ENCODE data around the gene FBXW7.

- TF ChIP-seq, protein P1, sequence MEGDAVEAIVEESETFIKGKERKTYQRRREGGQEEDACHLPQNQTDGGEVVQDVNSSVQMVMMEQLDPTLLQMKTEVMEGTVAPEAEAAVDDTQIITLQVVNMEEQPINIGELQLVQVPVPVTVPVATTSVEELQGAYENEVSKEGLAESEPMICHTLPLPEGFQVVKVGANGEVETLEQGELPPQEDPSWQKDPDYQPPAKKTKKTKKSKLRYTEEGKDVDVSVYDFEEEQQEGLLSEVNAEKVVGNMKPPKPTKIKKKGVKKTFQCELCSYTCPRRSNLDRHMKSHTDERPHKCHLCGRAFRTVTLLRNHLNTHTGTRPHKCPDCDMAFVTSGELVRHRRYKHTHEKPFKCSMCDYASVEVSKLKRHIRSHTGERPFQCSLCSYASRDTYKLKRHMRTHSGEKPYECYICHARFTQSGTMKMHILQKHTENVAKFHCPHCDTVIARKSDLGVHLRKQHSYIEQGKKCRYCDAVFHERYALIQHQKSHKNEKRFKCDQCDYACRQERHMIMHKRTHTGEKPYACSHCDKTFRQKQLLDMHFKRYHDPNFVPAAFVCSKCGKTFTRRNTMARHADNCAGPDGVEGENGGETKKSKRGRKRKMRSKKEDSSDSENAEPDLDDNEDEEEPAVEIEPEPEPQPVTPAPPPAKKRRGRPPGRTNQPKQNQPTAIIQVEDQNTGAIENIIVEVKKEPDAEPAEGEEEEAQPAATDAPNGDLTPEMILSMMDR (IDR thresholded peaks at IDR 0.05), result no peak
- TF ChIP-seq POLR2AphosphoS5 (IDR thresholded peaks at IDR 0.05) (no peak), EP300 (IDR thresholded peaks at IDR 0.05) (no peak)
Observed at GRCh38 chr4:152451496-152451895, 84.4 kb downstream of the FBXW7 start.
